Trophoblast cell (in vitro differentiated cells and primary cell): ENCODE results near the gene CMTM4.

Experiments used
- DNase-seq, 2 donors: peaks; one replicate each; pipeline ENCODE4 v3.0.0-alpha.2; 2016
- H2AFZ ChIP-seq: 2 replicates; pipeline ENCODE4 v1.6.1; 2013; ENCODE audit warnings: low read length, moderate library complexity, mild to moderate bottlenecking; ENCODE audit not compliant: insufficient read depth, poor library complexity
- H2AK5ac ChIP-seq: 2 replicates; pipeline ENCODE4 v1.6.1; 2013; ENCODE audit warnings: mild to moderate bottlenecking, low read length
- H2BK120ac ChIP-seq: 2 replicates; pipeline ENCODE4 v1.6.1; 2013; ENCODE audit warnings: low read length, mild to moderate bottlenecking, moderate library complexity; ENCODE audit not compliant: insufficient read depth, poor library complexity
- H2BK12ac ChIP-seq: 2 replicates; pipeline ENCODE4 v1.6.1; 2013; ENCODE audit warnings: mild to moderate bottlenecking, low read length, moderate library complexity
- H2BK5ac ChIP-seq: 2 replicates; pipeline ENCODE4 v1.6.1; 2013; ENCODE audit warnings: low read length, low read depth, moderate library complexity, mild to moderate bottlenecking; ENCODE audit not compliant: poor library complexity
- H3K14ac ChIP-seq: 2 replicates; pipeline ENCODE4 v1.6.1; 2013; ENCODE audit warnings: mild to moderate bottlenecking, low read length
- H3K18ac ChIP-seq: 2 replicates; pipeline ENCODE4 v1.6.1; 2013; ENCODE audit warnings: mild to moderate bottlenecking, low read length
- H3K23ac ChIP-seq: 2 replicates; pipeline ENCODE4 v1.6.1; 2013; ENCODE audit warnings: low read length
- H3K27ac ChIP-seq: 2 replicates; pipeline ENCODE4 v1.5.1; 2013; ENCODE audit warnings: low read depth, mild to moderate bottlenecking, inconsistent platforms, low read length, moderate library complexity
- H3K27me3 ChIP-seq: 2 replicates; pipeline ENCODE4 v1.6.1; 2013; ENCODE audit warnings: inconsistent platforms, mild to moderate bottlenecking, low read length, moderate library complexity; ENCODE audit not compliant: insufficient read depth
- H3K36me3 ChIP-seq, 2 experiments: 1 replicate in 1 of 2; 2 replicates in 1 of 2; pipeline ENCODE4 v1.6.1; 2013; ENCODE audit warnings: low read length in 2 of 2, mild to moderate bottlenecking in 2 of 2, moderate library complexity in 1 of 2; ENCODE audit not compliant: insufficient read depth in 2 of 2, control insufficient read depth in 1 of 2
- H3K4ac ChIP-seq: 2 replicates; pipeline ENCODE4 v1.6.1; 2013; ENCODE audit warnings: low read depth, mild to moderate bottlenecking, low read length, moderate library complexity
- H3K4me1 ChIP-seq, 2 experiments: 1 replicate in 1 of 2; 2 replicates in 1 of 2; pipeline ENCODE4 v1.6.1; 2013; ENCODE audit warnings: low read length in 2 of 2, mild to moderate bottlenecking in 2 of 2, moderate library complexity in 1 of 2; ENCODE audit not compliant: insufficient read depth in 2 of 2, control insufficient read depth in 1 of 2
- H3K4me2 ChIP-seq: 2 replicates; pipeline ENCODE4 v1.6.1; 2013; ENCODE audit warnings: inconsistent platforms, mild to moderate bottlenecking, low read length, moderate library complexity
- H3K4me3 ChIP-seq: 2 replicates; pipeline ENCODE4 v1.5.1; 2013; ENCODE audit warnings: mild to moderate bottlenecking, low read depth, low read length, inconsistent platforms
- H3K79me1 ChIP-seq: one replicate; pipeline ENCODE4 v1.6.1; 2013; ENCODE audit warnings: low read length
- H3K79me2 ChIP-seq: 2 replicates; pipeline ENCODE4 v1.6.1; 2013; ENCODE audit warnings: low read length, mild to moderate bottlenecking; ENCODE audit not compliant: control insufficient read depth, insufficient read depth, poor library complexity
- H3K9ac ChIP-seq: 2 replicates; pipeline ENCODE4 v1.6.1; 2013; ENCODE audit warnings: mild to moderate bottlenecking, low read length
- H3K9me3 ChIP-seq: 2 replicates; pipeline ENCODE4 v1.6.1; 2013; ENCODE audit warnings: low read depth, mild to moderate bottlenecking, control low read depth, inconsistent platforms, low read length; ENCODE audit not compliant: insufficient read depth
- H4K12ac ChIP-seq: 2 replicates; pipeline ENCODE4 v1.6.1; 2013; ENCODE audit warnings: low read depth, mild to moderate bottlenecking, low read length, moderate library complexity
- H4K8ac ChIP-seq: 2 replicates; pipeline ENCODE4 v1.6.1; 2013; ENCODE audit warnings: low read depth, mild to moderate bottlenecking, low read length, moderate library complexity
- H4K91ac ChIP-seq: one replicate; pipeline ENCODE4 v1.6.1; 2013; ENCODE audit warnings: low read depth, mild to moderate bottlenecking, low read length, moderate library complexity
- WGBS: extraction: QIAGEN DNeasy Blood & Tissue Kit; methylation state at CpG from one replicate; pipeline ENCODE4 v1.1.7; 2013; ENCODE audit warnings: missing lambda C conversion rate; ENCODE audit not compliant: insufficient read length, insufficient coverage; ENCODE audit errors: extremely low coverage; 5-methylcytosine and 5-hydroxymethylcytosine counted together

CMTM4 gene

GRCh38 chr16:66574081-66574480, 122.5 kb downstream of the CMTM4 start:
- no peaks in the 10 kb centered on the region for H3K36me3 ChIP-seq
- no peak overlapping the region for H2BK120ac ChIP-seq
- no peaks in the 10 kb centered on the region for H3K4me1 ChIP-seq
- H2AK5ac ChIP-seq = no peak overlapping the region
- no peak overlapping the region for H3K27ac ChIP-seq
- no peak overlapping the region for H3K9ac ChIP-seq
- H3K4me3 ChIP-seq = no peak overlapping the region
- no peaks in the 10 kb centered on the region for H3K79me1 ChIP-seq
- no peak overlapping the region for H2BK12ac ChIP-seq
- H3K79me2 ChIP-seq = no peaks in the 10 kb centered on the region
- H3K4me2 ChIP-seq = no peak overlapping the region
- no peak overlapping the region for H3K14ac ChIP-seq
- H2AFZ ChIP-seq = no peak overlapping the region
- no peak overlapping the region for H3K23ac ChIP-seq
- H2BK5ac ChIP-seq = no peak overlapping the region
- no CpG with 5 or more reads among the region's 1 CpG for WGBS
- H3K18ac ChIP-seq = no peak overlapping the region
- H4K91ac ChIP-seq = no peak overlapping the region
- H3K27me3 ChIP-seq = peaks cover 2% of the 10 kb centered on the region
- no peak for DNase-seq
- H4K12ac ChIP-seq = no peak overlapping the region
- H3K4ac ChIP-seq = no peak overlapping the region
- H4K8ac ChIP-seq = no peak overlapping the region
- no peaks in the 10 kb centered on the region for H3K9me3 ChIP-seq

- Histone ChIP-seq H2AFZ (no peak overlapping the region), H3K27me3 (no peaks in the 10 kb centered on the region), H4K12ac (no peak overlapping the region), H3K14ac (no peak overlapping the region), H3K27ac (no peak overlapping the region), H3K36me3 (no peaks in the 10 kb centered on the region), H3K4ac (no peak overlapping the region), H3K9me3 (no peaks in the 10 kb centered on the region), H3K79me1 (no peaks in the 10 kb centered on the region), H4K8ac (no peak overlapping the region), H4K91ac (no peak overlapping the region), H2AK5ac (no peak overlapping the region), H3K18ac (no peak overlapping the region), H3K4me1 (no peaks in the 10 kb centered on the region), H3K4me3 (no peak overlapping the region), H2BK12ac (no peak overlapping the region), H3K79me2 (no peaks in the 10 kb centered on the region), H2BK5ac (no peak overlapping the region), H2BK120ac (no peak overlapping the region), H3K9ac (no peak overlapping the region), H3K4me2 (no peak overlapping the region), H3K23ac (no peak overlapping the region)
- no CpG with 5 or more reads among the region's 2 CpGs for WGBS
- DNase-seq = no peak
These were observed 124.2 kb downstream of the CMTM4 start for GRCh38 chr16:66572356-66572755.

- no peak overlapping the region for H4K12ac ChIP-seq
- H2BK120ac ChIP-seq = no peak overlapping the region
- peaks cover 6 to 8% of the 10 kb centered on the region in 2 experiments for H3K36me3 ChIP-seq
- H4K91ac ChIP-seq = no peak overlapping the region
- no peak overlapping the region for H3K4ac ChIP-seq
- no peak overlapping the region for H3K14ac ChIP-seq
- H3K79me1 ChIP-seq = no peaks in the 10 kb centered on the region
- DNase-seq = peak; percentile 69 to 84
- no peak overlapping the region for H2AK5ac ChIP-seq
- no peak overlapping the region for H4K8ac ChIP-seq
- no peak overlapping the region for H3K4me3 ChIP-seq
- no peak overlapping the region for H3K23ac ChIP-seq
- no CpG with 5 or more reads among the region's 3 CpGs for WGBS
- no peak overlapping the region for H3K4me2 ChIP-seq
- peaks cover 0 to under 1% of the 10 kb centered on the region in 2 experiments for H3K4me1 ChIP-seq
- H3K27ac ChIP-seq = no peak overlapping the region
- H3K18ac ChIP-seq = no peak overlapping the region
- no peak overlapping the region for H2BK5ac ChIP-seq
- no peaks in the 10 kb centered on the region for H3K9me3 ChIP-seq
- no peak overlapping the region for H3K9ac ChIP-seq
- no peak overlapping the region for H2BK12ac ChIP-seq
- H3K79me2 ChIP-seq = no peaks in the 10 kb centered on the region
- H3K27me3 ChIP-seq = no peaks in the 10 kb centered on the region
- H2AFZ ChIP-seq = no peak overlapping the region
These were observed 126.6 kb downstream of the CMTM4 start for GRCh38 chr16:66569827-66570405.

GRCh38 chr16:66569131-66569530, 127.4 kb downstream of the CMTM4 start:
- Histone ChIP-seq H2BK12ac (no peak overlapping the region), H3K27me3 (no peaks in the 10 kb centered on the region), H3K4ac (no peak overlapping the region), H3K4me2 (no peak overlapping the region), H3K79me1 (no peaks in the 10 kb centered on the region), H3K27ac (no peak overlapping the region), H4K8ac (no peak overlapping the region), H2BK120ac (no peak overlapping the region), H3K36me3 (peaks cover 6 to 8% of the 10 kb centered on the region in 2 experiments), H3K79me2 (no peaks in the 10 kb centered on the region), H4K91ac (no peak overlapping the region), H2BK5ac (no peak overlapping the region), H3K4me3 (no peak overlapping the region), H3K9me3 (no peaks in the 10 kb centered on the region), H2AFZ (no peak overlapping the region), H4K12ac (no peak overlapping the region), H3K23ac (no peak overlapping the region), H3K4me1 (peaks cover 0 to 2% of the 10 kb centered on the region in 2 experiments), H3K9ac (no peak overlapping the region), H3K18ac (no peak overlapping the region), H2AK5ac (no peak overlapping the region), H3K14ac (no peak overlapping the region)
- no peak for DNase-seq
- no CpG with 5 or more reads among the region's 1 CpG for WGBS
